ENCODE measurements around the gene SLC6A6.
"Not testable (repeated sequence)": the region's sequence is repeated elsewhere in the genome, so short reads cannot be mapped to it uniquely, and the experiment has no call there.

Gene SLC6A6

DNA sequence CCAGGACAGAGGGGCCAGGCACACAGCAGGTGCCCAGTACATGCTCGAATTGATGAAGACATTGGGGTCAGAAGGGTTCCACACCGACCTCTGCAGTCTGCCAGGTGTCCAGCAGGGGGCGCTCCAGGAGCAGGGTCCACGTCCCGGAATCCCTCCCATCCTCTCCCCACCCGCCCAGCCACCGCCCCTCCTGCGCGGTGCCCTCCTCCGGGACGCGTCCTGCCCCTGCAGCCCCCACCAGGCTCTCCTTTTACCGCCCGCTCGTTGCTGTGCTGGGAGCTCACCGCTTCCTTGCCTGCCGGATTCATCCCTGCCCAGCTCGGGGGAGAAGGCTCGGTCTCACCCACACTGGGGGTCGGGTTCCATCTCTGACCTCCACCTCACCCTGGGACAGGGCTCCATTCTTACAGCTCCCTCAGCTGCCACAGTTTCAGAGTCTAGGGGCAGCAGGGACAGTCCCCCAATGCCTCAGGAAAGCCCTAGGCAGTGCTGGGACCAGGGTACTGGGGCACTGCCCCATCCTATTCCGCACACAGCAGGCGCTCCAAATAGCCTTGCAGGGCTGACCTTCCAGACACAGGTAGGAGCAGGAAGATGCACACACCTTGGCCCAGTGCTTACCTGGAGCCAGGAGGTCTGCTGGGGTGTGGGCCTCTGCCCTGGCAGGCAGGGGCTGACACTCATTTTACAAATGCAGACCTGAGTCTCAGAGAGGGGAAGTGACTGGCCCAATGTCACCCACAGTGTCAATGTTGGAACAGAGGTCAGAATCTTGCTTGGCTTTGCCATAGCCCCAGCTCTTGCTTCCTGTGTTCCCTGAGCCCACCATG lies 106.8 kb downstream of the SLC6A6 start:
- Histone ChIP-seq H3K27me3 (ENCODE audit: control insufficient read depth in 1 of 2, insufficient read depth in 2 of 2, low read length in 2 of 2) (peaks cover 0 to 2% of the 10 kb centered on the region in 2 donors), H3K4me1 (ENCODE audit: control insufficient read depth, insufficient read depth, low read length) (peaks cover 5% of the 10 kb centered on the region), H3K36me3 (ENCODE audit: control insufficient read depth in 2 of 2, insufficient read depth in 2 of 2, low read length in 2 of 2) (no peaks in the 10 kb centered on the region), H3K4me3 (ENCODE audit: low read length in 2 of 2) (no peak overlapping the region), H3K27ac (ENCODE audit: low read length) (no peak overlapping the region), H3K9me3 (ENCODE audit: control insufficient read depth in 2 of 2, low read length in 2 of 2) (no peaks in the 10 kb centered on the region), H3K9ac (ENCODE audit: low read length in 2 of 2) (no peak overlapping the region)

DNA sequence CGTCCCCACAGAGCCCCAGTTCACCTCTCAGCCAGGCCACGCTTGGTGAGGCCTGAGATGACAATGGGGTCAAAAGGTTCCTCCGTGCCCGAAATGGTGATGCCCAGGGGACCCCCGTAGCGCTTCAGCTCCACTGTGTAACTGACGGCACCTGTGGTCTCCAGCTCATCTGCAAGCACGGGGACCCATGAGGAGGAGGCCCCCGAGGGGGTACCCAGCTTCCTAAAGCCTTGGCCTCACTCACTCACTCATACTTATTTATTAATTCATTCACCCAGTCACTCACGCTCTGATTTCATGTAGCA lies 107.3 kb downstream of the SLC6A6 start:
- Histone ChIP-seq H3K27ac (ENCODE audit: low read length) (no peak overlapping the region), H3K36me3 (ENCODE audit: control insufficient read depth in 2 of 2, insufficient read depth in 2 of 2, low read length in 2 of 2) (no peaks in the 10 kb centered on the region), H3K27me3 (ENCODE audit: control insufficient read depth in 1 of 2, insufficient read depth in 2 of 2, low read length in 2 of 2) (peaks cover 0 to 2% of the 10 kb centered on the region in 2 donors), H3K9ac (ENCODE audit: low read length in 2 of 2) (no peak overlapping the region), H3K4me1 (ENCODE audit: control insufficient read depth, insufficient read depth, low read length) (peaks cover 5% of the 10 kb centered on the region), H3K9me3 (ENCODE audit: control insufficient read depth in 2 of 2, low read length in 2 of 2) (no peaks in the 10 kb centered on the region), H3K4me3 (ENCODE audit: low read length in 2 of 2) (no peak overlapping the region)

GRCh38 chr3:14510838-14511622 lies 108.6 kb downstream of the SLC6A6 start:
- Histone ChIP-seq H3K9me3 (ENCODE audit: control insufficient read depth in 2 of 2, low read length in 2 of 2) (no peaks in the 10 kb centered on the region), H3K9ac (ENCODE audit: low read length in 2 of 2) (no peak overlapping the region)

DNA sequence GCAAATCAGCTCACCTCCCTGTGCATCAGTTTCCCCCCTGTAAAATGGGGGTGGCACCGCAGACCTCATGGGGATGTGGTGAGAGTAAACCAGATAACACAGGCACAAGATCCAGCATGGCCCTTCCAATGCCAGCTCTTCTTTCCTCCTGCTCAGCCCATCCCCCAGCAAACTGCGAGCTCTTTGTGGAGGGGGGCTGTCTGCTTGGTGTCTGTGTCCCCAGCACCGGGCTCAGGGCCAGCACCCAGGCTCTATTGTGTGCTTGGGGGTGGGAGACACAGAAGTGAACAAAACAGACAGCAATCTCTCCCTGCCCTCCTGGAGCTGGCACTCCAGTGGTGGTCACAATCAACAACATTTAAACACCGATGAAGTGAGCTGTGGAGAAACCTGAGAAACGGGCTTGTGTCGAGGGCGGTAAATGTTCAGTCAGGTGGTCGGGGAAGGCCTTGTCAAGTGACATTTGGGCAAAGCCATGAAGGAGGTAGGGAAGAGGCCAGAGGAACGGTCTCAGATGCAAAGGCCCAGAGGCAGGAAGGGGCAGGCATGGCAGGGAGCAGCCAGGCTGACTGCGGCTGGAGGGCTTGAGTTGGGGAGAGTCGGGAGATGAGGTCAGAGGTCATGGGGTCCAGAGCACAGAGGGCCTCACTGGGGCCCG lies 109.3 kb downstream of the SLC6A6 start:
- Histone ChIP-seq H3K9ac (ENCODE audit: low read length in 2 of 2) (no peak overlapping the region), H3K9me3 (ENCODE audit: control insufficient read depth in 2 of 2, low read length in 2 of 2) (no peaks in the 10 kb centered on the region), H3K36me3 (ENCODE audit: control insufficient read depth in 2 of 2, insufficient read depth in 2 of 2, low read length in 2 of 2) (no peaks in the 10 kb centered on the region), H3K4me1 (ENCODE audit: control insufficient read depth, insufficient read depth, low read length) (peaks cover 5% of the 10 kb centered on the region), H3K27me3 (ENCODE audit: control insufficient read depth in 1 of 2, insufficient read depth in 2 of 2, low read length in 2 of 2) (peaks cover 0 to 2% of the 10 kb centered on the region in 2 donors), H3K4me3 (ENCODE audit: low read length in 2 of 2) (no peak overlapping the region), H3K27ac (ENCODE audit: low read length) (no peak overlapping the region)

More at GRCh38 chr3:14510838-14511622, 108.6 kb downstream of the SLC6A6 start:
- Histone ChIP-seq H3K4me3 (ENCODE audit: low read length in 2 of 2) (no peak overlapping the region), H3K36me3 (ENCODE audit: control insufficient read depth in 2 of 2, insufficient read depth in 2 of 2, low read length in 2 of 2) (no peaks in the 10 kb centered on the region), H3K4me1 (ENCODE audit: control insufficient read depth, insufficient read depth, low read length) (peaks cover 5% of the 10 kb centered on the region), H3K27me3 (ENCODE audit: control insufficient read depth in 1 of 2, insufficient read depth in 2 of 2, low read length in 2 of 2) (peaks cover 0 to 2% of the 10 kb centered on the region in 2 donors), H3K27ac (ENCODE audit: low read length) (no peak overlapping the region)

DNA sequence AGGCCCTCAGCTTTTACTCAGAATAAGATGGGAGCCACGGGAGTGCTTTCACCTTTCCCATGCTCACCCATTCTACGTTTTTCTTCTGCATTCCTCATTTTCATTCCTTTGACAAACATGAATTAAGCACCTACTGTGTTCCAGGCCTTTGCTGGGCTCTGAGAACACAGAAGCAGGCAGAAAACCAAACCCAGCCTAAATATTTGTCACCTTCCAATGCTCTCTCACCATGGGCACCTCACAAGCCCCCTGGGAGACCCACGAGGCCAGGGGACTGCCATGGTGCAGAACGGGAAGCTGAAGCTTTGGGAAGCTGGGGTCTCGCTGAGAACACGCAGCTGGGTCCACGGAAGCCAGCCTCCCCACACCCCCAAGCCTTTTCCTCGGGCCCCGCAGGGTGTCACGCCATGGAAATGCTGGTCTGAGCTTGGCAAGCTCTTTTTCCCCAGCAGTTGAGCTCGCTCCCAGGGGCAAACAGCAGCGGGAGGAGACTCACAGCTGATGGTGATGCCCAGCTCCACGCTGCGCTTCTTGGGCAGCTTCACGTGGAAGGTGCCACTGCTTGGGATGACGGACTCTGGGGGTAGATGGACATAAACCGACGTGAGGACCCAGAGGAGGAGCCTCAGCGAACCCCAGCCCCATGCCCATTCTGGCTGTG lies 110.0 kb downstream of the SLC6A6 start:
- Histone ChIP-seq H3K27me3 (ENCODE audit: control insufficient read depth in 1 of 2, insufficient read depth in 2 of 2, low read length in 2 of 2) (peaks cover 0 to 2% of the 10 kb centered on the region in 2 donors), H3K27ac (ENCODE audit: low read length) (no peak overlapping the region), H3K4me3 (ENCODE audit: low read length in 2 of 2) (no peak overlapping the region), H3K36me3 (ENCODE audit: control insufficient read depth in 2 of 2, insufficient read depth in 2 of 2, low read length in 2 of 2) (no peaks in the 10 kb centered on the region), H3K9ac (ENCODE audit: low read length in 2 of 2) (no peak overlapping the region), H3K9me3 (ENCODE audit: control insufficient read depth in 2 of 2, low read length in 2 of 2) (no peaks in the 10 kb centered on the region), H3K4me1 (ENCODE audit: control insufficient read depth, insufficient read depth, low read length) (peaks cover 5% of the 10 kb centered on the region)

DNA sequence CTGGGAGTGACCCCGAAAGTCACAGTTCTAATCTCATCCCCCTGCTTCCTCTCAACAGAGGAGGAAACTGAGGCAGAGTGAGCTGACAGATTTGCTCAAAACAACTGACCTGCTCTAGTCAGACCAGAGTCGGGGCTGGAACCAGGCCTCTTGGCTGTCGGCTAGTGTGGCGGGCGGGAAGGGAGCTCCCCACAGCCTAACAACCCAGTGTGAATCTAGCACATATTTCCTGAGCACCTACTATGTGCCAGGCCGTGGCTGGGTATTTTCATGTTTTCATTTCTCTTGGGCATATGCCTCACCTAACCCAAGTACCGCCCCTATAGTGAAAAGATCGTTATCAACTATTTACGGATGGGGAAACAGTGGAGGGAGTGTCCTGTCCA lies 110.5 kb downstream of the SLC6A6 start:
- peaks cover 0 to under 1% of the 10 kb centered on the region in 2 donors for H3K27me3 ChIP-seq (ENCODE audit: control insufficient read depth in 1 of 2, insufficient read depth in 2 of 2, low read length in 2 of 2)
- no peak overlapping the region for H3K9ac ChIP-seq (ENCODE audit: low read length in 2 of 2)
- H3K4me1 ChIP-seq (ENCODE audit: control insufficient read depth, insufficient read depth, low read length): peaks cover 5% of the 10 kb centered on the region
- no peak overlapping the region for H3K4me3 ChIP-seq (ENCODE audit: low read length in 2 of 2)
- H3K36me3 ChIP-seq (ENCODE audit: control insufficient read depth in 2 of 2, insufficient read depth in 2 of 2, low read length in 2 of 2): no peaks in the 10 kb centered on the region
- H3K27ac ChIP-seq (ENCODE audit: low read length): no peak overlapping the region
- H3K9me3 ChIP-seq (ENCODE audit: control insufficient read depth in 2 of 2, low read length in 2 of 2): no peaks in the 10 kb centered on the region

DNA sequence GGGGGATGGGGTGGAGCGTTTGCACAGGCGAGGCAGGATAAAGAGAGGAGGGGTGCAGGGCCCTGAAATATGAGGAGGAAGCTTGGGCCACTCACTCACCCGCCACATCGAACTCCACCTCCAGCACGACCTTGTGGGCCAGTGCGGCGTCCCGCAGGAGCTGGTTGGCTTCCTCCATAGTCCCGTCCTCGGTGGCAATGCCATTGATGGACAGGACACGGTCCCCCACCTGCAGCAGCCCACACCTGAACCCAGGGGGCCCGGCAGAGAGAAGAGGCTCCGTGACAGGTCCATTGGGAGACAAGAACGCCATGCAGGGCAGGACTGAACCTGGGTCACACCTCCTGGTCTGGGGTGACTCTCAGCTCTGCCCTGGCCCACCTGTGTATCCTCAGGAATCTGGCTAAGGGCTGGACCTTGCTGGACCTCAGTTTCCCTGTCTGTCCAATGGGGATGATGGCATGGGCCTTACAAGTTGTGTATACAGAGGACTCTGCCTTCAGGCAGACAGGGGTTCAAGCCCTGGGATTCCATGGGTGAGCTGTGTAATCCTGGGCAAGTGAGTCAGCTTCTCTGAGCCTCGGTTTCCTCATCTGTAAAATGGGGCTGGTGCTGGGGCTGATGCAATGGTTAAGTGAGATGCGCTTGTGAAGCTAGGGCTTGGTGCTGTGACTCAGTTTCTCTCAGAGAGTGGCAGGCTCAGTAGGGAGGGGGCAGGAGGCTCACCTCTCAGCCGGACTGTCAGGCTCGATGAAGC lies 111.3 kb downstream of the SLC6A6 start:
- H3K9me3 ChIP-seq (ENCODE audit: control insufficient read depth in 2 of 2, low read length in 2 of 2): no peaks in the 10 kb centered on the region
- H3K27me3 ChIP-seq (ENCODE audit: control insufficient read depth in 1 of 2, insufficient read depth in 2 of 2, low read length in 2 of 2): no peaks in the 10 kb centered on the region
- H3K4me1 ChIP-seq (ENCODE audit: control insufficient read depth, insufficient read depth, low read length): peaks cover 5% of the 10 kb centered on the region
- no peak overlapping the region for H3K4me3 ChIP-seq (ENCODE audit: low read length in 2 of 2)
- no peak overlapping the region for H3K9ac ChIP-seq (ENCODE audit: low read length in 2 of 2)
- H3K36me3 ChIP-seq (ENCODE audit: control insufficient read depth in 2 of 2, insufficient read depth in 2 of 2, low read length in 2 of 2): no peaks in the 10 kb centered on the region
- no peak overlapping the region for H3K27ac ChIP-seq (ENCODE audit: low read length)

DNA sequence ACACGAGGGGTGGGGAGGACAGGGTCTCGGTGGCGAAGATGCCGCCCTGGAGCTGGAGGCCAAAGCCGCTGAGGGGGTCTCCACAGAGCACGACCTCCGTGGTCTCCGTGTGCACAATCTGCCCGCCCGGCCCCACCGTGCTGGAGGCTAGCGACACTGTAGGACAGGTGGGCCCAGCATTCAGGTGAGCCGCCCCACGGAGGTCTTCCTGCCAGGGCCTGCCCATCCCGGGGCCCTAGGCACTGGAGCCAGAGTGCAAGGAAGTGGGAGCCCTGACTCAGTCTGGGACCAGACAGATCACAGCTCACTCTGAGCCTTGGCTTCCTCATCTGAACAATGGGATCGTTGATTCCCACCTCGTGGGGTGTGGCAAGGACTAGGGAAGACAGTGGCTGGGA lies 111.9 kb downstream of the SLC6A6 start:
- Histone ChIP-seq H3K9ac (ENCODE audit: low read length in 2 of 2) (no peak overlapping the region), H3K4me1 (ENCODE audit: control insufficient read depth, insufficient read depth, low read length) (no peaks in the 10 kb centered on the region), H3K27ac (ENCODE audit: low read length) (no peak overlapping the region), H3K27me3 (ENCODE audit: control insufficient read depth in 1 of 2, insufficient read depth in 2 of 2, low read length in 2 of 2) (no peaks in the 10 kb centered on the region), H3K9me3 (ENCODE audit: control insufficient read depth in 2 of 2, low read length in 2 of 2) (no peaks in the 10 kb centered on the region), H3K4me3 (ENCODE audit: low read length in 2 of 2) (no peak overlapping the region), H3K36me3 (ENCODE audit: control insufficient read depth in 2 of 2, insufficient read depth in 2 of 2, low read length in 2 of 2) (no peaks in the 10 kb centered on the region)

DNA sequence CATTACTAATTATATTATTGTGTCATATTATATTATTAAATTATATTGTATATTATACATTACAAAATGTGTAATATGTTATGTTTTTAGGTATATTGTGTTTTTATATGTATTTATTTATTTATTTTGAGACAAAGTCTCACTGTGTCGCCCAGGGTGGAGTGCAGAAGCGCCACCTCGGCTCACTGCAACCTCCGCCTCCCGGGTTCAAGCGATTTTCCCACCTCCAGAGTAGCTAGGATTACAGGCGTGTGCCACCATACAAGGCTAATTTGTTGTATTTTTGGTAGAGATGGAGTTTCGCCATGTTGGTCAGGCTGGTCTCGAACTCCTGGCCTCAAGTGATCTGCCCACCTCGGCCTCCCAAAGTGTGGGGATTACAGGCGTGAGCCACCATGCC lies 113.1 kb downstream of the SLC6A6 start:
- H3K27ac ChIP-seq (ENCODE audit: low read length); H3K4me3 ChIP-seq (ENCODE audit: low read length in 2 of 2); H3K9ac ChIP-seq (ENCODE audit: low read length in 2 of 2); H3K9me3 ChIP-seq (ENCODE audit: control insufficient read depth in 2 of 2, low read length in 2 of 2); H3K4me1 ChIP-seq (ENCODE audit: control insufficient read depth, insufficient read depth, low read length); H3K27me3 ChIP-seq (ENCODE audit: control insufficient read depth in 1 of 2, insufficient read depth in 2 of 2, low read length in 2 of 2); H3K36me3 ChIP-seq (ENCODE audit: control insufficient read depth in 2 of 2, insufficient read depth in 2 of 2, low read length in 2 of 2): not testable (repeated sequence)

GRCh38 chr3:14516738-14517345 lies 114.4 kb downstream of the SLC6A6 start:
- no peak overlapping the region for H3K9ac ChIP-seq (ENCODE audit: low read length in 2 of 2)
- no peaks in the 10 kb centered on the region for H3K9me3 ChIP-seq (ENCODE audit: control insufficient read depth in 2 of 2, low read length in 2 of 2)
- H3K4me1 ChIP-seq (ENCODE audit: control insufficient read depth, insufficient read depth, low read length): no peaks in the 10 kb centered on the region
- H3K36me3 ChIP-seq (ENCODE audit: control insufficient read depth in 2 of 2, insufficient read depth in 2 of 2, low read length in 2 of 2): no peaks in the 10 kb centered on the region
- no peak overlapping the region for H3K4me3 ChIP-seq (ENCODE audit: low read length in 2 of 2)
- no peaks in the 10 kb centered on the region for H3K27me3 ChIP-seq (ENCODE audit: control insufficient read depth in 1 of 2, insufficient read depth in 2 of 2, low read length in 2 of 2)
- H3K27ac ChIP-seq (ENCODE audit: low read length): no peak overlapping the region

All from stomach smooth muscle (tissue), 2 donors.